Measurements from ENCODE around the gene REG3G.
"Not testable (repeated sequence)": the region's sequence is repeated elsewhere in the genome, so short reads cannot be mapped to it uniquely, and the experiment has no call there.

DNA sequence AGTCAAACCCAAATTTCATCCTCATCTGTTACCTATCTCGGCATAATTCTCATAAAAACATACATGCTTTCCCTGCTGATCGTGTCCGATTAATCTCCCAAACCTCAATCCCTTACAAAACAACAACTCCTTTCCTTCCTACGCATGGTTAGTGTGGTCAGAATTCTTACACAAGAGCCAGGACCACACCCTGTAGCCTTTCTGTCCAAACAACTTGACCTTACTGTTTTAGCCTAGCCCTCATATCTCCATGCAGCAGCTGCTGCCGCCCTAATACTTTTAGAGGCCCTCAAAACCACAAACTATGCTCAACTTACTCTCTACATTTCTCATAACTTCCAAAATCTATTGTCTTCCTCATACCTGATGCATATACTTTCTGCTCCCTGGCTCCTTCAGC, 29.3 kb downstream of the REG3G start:
- TF ChIP-seq, protein P1, sequence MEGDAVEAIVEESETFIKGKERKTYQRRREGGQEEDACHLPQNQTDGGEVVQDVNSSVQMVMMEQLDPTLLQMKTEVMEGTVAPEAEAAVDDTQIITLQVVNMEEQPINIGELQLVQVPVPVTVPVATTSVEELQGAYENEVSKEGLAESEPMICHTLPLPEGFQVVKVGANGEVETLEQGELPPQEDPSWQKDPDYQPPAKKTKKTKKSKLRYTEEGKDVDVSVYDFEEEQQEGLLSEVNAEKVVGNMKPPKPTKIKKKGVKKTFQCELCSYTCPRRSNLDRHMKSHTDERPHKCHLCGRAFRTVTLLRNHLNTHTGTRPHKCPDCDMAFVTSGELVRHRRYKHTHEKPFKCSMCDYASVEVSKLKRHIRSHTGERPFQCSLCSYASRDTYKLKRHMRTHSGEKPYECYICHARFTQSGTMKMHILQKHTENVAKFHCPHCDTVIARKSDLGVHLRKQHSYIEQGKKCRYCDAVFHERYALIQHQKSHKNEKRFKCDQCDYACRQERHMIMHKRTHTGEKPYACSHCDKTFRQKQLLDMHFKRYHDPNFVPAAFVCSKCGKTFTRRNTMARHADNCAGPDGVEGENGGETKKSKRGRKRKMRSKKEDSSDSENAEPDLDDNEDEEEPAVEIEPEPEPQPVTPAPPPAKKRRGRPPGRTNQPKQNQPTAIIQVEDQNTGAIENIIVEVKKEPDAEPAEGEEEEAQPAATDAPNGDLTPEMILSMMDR (IDR thresholded peaks at IDR 0.05), result not testable (repeated sequence)
- TF ChIP-seq EP300, POLR2A, POLR2AphosphoS5 (IDR thresholded peaks at IDR 0.05): not testable (repeated sequence)
